ENCODE results near the gene ZBP1.

- TF ChIP-seq CTCF (conservative IDR thresholded peaks at IDR 0.05; ENCODE audit: low read length) (no peak), EZH2phosphoT487 (IDR thresholded peaks at IDR 0.05; ENCODE audit: borderline replicate concordance) (no peak)
Measured at GRCh38 chr20:57648878-57649616, 28.8 kb upstream of the ZBP1 start.

Measured in Loucy (cell line).